HUDEP-2 (cell line): ENCODE results near the gene DDX31.
A peak's percentile ranks its signal among the peaks of the same experiment; 100 is the strongest.

Experiments used
- DNase-seq, 76 experiments: peaks; one replicate each; lab custom pipeline; 2025; ENCODE audit not compliant: unreplicated experiment in 76 of 76; lab: John Stamatoyannopoulos, UW

The DDX31 gene

GRCh38 chr9:132674485-132674884 is 4.7 kb upstream of the DDX31 start:
- DNase-seq = no peak

- DNase-seq = peak in 23 of 76 experiments; percentile 1 to 31 (median 9)
Observed at GRCh38 chr9:132673355-132673754, 3.6 kb upstream of the DDX31 start.

GRCh38 chr9:132672413-132672690 is 2.6 kb upstream of the DDX31 start:
- no peak for DNase-seq

- peak in 8 of 76 experiments; percentile 2 to 48 (median 6) for DNase-seq
Observed at GRCh38 chr9:132671620-132672412, 2.0 kb upstream of the DDX31 start.

- DNase-seq = peak in 38 of 76 experiments; percentile 6 to 82 (median 22)
Observed at GRCh38 chr9:132670457-132671391, 941 bp upstream of the DDX31 start, which contains the start of gene GTF3C4. GTF3C4 (plus strand) TSS chr9:132670464; CDS start chr9:132670599, 135 bp downstream.

GRCh38 chr9:132669319-132669697 is 475 bp downstream of the DDX31 start:
- DNase-seq = peak in 9 of 76 experiments; percentile 3 to 53 (median 29)

- DNase-seq = no peak
Observed at GRCh38 chr9:132663851-132664250, 5.9 kb downstream of the DDX31 start.

- DNase-seq = no peak
Observed at GRCh38 chr9:132663117-132663516, 6.7 kb downstream of the DDX31 start.

GRCh38 chr9:132662152-132662945 is 7.4 kb downstream of the DDX31 start:
- DNase-seq = no peak

GRCh38 chr9:132656299-132656698 is 13.5 kb downstream of the DDX31 start:
- no peak for DNase-seq

- DNase-seq = peak in 15 of 76 experiments; percentile 2 to 25 (median 5)
Observed at GRCh38 chr9:132651259-132651658, 18.5 kb downstream of the DDX31 start.

GRCh38 chr9:132648685-132649084 is 21.1 kb downstream of the DDX31 start:
- DNase-seq = no peak

GRCh38 chr9:132648283-132648682 is 21.5 kb downstream of the DDX31 start:
- DNase-seq = no peak

- DNase-seq = no peak
Observed at GRCh38 chr9:132647806-132648205, 22.0 kb downstream of the DDX31 start.

GRCh38 chr9:132647355-132647754 is 22.4 kb downstream of the DDX31 start:
- peak in 2 of 76 experiments; percentile 19 to 26 for DNase-seq

- DNase-seq = no peak
Observed at GRCh38 chr9:132646726-132647125, 23.1 kb downstream of the DDX31 start.

GRCh38 chr9:132645711-132646110 is 24.1 kb downstream of the DDX31 start:
- no peak for DNase-seq

GRCh38 chr9:132645306-132645705 is 24.5 kb downstream of the DDX31 start:
- no peak for DNase-seq

- DNase-seq = peak in 4 of 76 experiments; percentile 1 to 14 (median 1)
Observed at GRCh38 chr9:132644251-132644650, 25.5 kb downstream of the DDX31 start.

GRCh38 chr9:132641216-132641615 is 28.6 kb downstream of the DDX31 start:
- DNase-seq = no peak

GRCh38 chr9:132639322-132639721 is 30.5 kb downstream of the DDX31 start:
- DNase-seq = no peak
